ENCODE measurements around the gene CENPP.

- TF ChIP-seq POLR2A (IDR thresholded peaks at IDR 0.05; ENCODE audit: extremely low read depth, insufficient read length), result no peak
- TF ChIP-seq, protein P1, sequence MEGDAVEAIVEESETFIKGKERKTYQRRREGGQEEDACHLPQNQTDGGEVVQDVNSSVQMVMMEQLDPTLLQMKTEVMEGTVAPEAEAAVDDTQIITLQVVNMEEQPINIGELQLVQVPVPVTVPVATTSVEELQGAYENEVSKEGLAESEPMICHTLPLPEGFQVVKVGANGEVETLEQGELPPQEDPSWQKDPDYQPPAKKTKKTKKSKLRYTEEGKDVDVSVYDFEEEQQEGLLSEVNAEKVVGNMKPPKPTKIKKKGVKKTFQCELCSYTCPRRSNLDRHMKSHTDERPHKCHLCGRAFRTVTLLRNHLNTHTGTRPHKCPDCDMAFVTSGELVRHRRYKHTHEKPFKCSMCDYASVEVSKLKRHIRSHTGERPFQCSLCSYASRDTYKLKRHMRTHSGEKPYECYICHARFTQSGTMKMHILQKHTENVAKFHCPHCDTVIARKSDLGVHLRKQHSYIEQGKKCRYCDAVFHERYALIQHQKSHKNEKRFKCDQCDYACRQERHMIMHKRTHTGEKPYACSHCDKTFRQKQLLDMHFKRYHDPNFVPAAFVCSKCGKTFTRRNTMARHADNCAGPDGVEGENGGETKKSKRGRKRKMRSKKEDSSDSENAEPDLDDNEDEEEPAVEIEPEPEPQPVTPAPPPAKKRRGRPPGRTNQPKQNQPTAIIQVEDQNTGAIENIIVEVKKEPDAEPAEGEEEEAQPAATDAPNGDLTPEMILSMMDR (IDR thresholded peaks at IDR 0.05; ENCODE audit: low read depth, low read length), result no peak
Measured at GRCh38 chr9:92369075-92369474, 43.3 kb downstream of the CENPP start.

All from NB4 (cell line).